ENCODE data around the gene IFT80.

- TF ChIP-seq CTCF (IDR thresholded peaks at IDR 0.05): no peak
- no peak for TF ChIP-seq POLR2A (IDR thresholded peaks at IDR 0.05)
Measured at GRCh38 chr3:160445854-160446253, 46.8 kb upstream of the IFT80 start.

All from adrenal gland (tissue), 5 donors.